Natural killer cell (primary cell): ENCODE measurements around the gene MSI2. TPM values are rescaled to one million over a fixed set of nuclear protein-coding genes. Genes with fewer than 3 reads are reported as not detected.

Source experiments
- ATAC-seq, 3 donors: fragments of 150-1000 bp in 2 of 3; fragments of 200-7000 bp in 1 of 3; cut with Tn5 transposase; 1 replicate in 1 of 3; 2 replicates in 2 of 3; pipeline ENCODE4 v1.10.0; 2021; ENCODE audit warnings: mild to moderate bottlenecking in 2 of 3, moderate library complexity in 2 of 3
- DNase-seq, 2 donors: peaks; one replicate each; pipeline versions ENCODE4 v3.0.0 to v3.0.0-alpha.2; 2013 to 2021; ENCODE audit warnings: mixed read lengths in 1 of 2
- H3K27ac ChIP-seq: one replicate; pipeline ENCODE4 v1.5.1; 2013; ENCODE audit warnings: mild to moderate bottlenecking, low read length
- H3K27me3 ChIP-seq: one replicate; pipeline ENCODE4 v1.6.1; 2013; ENCODE audit warnings: low read length; ENCODE audit not compliant: control insufficient read depth, insufficient read depth
- H3K36me3 ChIP-seq: one replicate; pipeline ENCODE4 v1.6.1; 2013; ENCODE audit warnings: low read length; ENCODE audit not compliant: control insufficient read depth, insufficient read depth
- H3K4me1 ChIP-seq: one replicate; pipeline ENCODE4 v1.6.1; 2013; ENCODE audit warnings: low read length; ENCODE audit not compliant: control insufficient read depth, insufficient read depth
- H3K4me3 ChIP-seq: one replicate; pipeline ENCODE4 v1.5.1; 2013; ENCODE audit warnings: low read length
- H3K9me3 ChIP-seq: one replicate; pipeline ENCODE4 v1.6.1; 2013; ENCODE audit warnings: low read length; ENCODE audit not compliant: control insufficient read depth, insufficient read depth
- H3K27ac Mint-ChIP-seq, 2 donors: one replicate each; pipeline ENCODE4 v1.8.0; 2022; ENCODE audit warnings: mild to moderate bottlenecking in 2 of 2, mixed read lengths in 2 of 2, moderate library complexity in 1 of 2
- H3K27me3 Mint-ChIP-seq, 2 donors: one replicate each; pipeline ENCODE4 v1.8.0; 2022; ENCODE audit warnings: low read depth in 2 of 2, mixed read lengths in 2 of 2
- H3K36me3 Mint-ChIP-seq: one replicate; pipeline ENCODE4 v1.8.0; 2022; ENCODE audit warnings: mixed read lengths
- H3K4me1 Mint-ChIP-seq, 2 donors: one replicate each; pipeline ENCODE4 v1.8.0; 2022; ENCODE audit warnings: mixed read lengths in 2 of 2
- H3K4me3 Mint-ChIP-seq: one replicate; pipeline ENCODE4 v1.8.0; 2022; ENCODE audit warnings: mild to moderate bottlenecking, moderate library complexity, mixed read lengths
- H3K9me3 Mint-ChIP-seq, 2 donors: one replicate each; pipeline ENCODE4 v1.8.0; 2022; ENCODE audit warnings: mixed read lengths in 2 of 2
- WGBS: methylation state at CpG from one replicate; pipeline ENCODE4 v1.1.7; 2013; ENCODE audit warnings: missing lambda C conversion rate; ENCODE audit not compliant: insufficient coverage; 5-methylcytosine and 5-hydroxymethylcytosine counted together
- intact Hi-C: fragments of 100-400 bp; cut with micrococcal nuclease; formaldehyde crosslinking; loops from one replicate; pipeline ENCODE4 v1.14.2; 2022
- total RNA-seq, 4 donors: library from RNA; stranded (reverse); fragments of 120-200 nt in 1 of 4; gene quantifications; one replicate each; pipeline versions ENCODE4 v1.2.3 to v1.2.4, GENCODE V29; 2013 to 2022
- TF ChIP-seq, protein P1 (sequence below): fragments of 200-600 bp; IDR thresholded peaks from one replicate; pipeline ENCODE4 v1.8.0; 2022; ENCODE audit warnings: antibody characterized with exemption

MSI2 gene
- total RNA-seq, 3 donors from 2014 or later (not counting 1 experiment from before 2014, with no cell fraction given): 95.5 to 145 (median 96.8) TPM

DNA sequence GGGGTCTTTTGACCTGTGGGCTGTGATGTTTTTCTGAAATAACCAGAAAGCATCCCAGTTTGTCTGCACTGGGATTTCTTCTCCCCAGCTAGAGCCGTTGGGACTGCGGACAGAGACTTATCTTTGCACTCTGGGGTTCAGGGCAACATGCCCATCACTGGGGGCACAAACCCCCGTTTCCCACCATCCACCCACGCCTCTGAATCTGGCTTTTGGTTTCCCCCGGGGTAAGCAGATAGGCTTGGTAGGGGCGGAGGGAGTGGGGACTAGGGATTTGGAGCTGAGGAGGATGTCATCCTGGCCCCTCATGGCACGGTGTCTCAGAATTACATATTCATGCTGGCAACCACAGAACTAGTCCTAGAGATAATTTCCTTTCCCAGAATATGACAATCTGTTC lies 420.2 kb downstream of the MSI2 start:
- ATAC-seq: no peak
- no peaks in the 10 kb centered on the region for H3K27me3 Mint-ChIP-seq
- no peak overlapping the region for H3K4me3 Mint-ChIP-seq
- peaks cover 17% of the 10 kb centered on the region for H3K4me1 ChIP-seq
- peaks cover 9% of the 10 kb centered on the region for H3K36me3 ChIP-seq
- H3K9me3 ChIP-seq: no peaks in the 10 kb centered on the region
- peaks cover 16 to 17% of the 10 kb centered on the region in 2 donors for H3K4me1 Mint-ChIP-seq
- no peak overlapping the region for H3K4me3 ChIP-seq
- no peak overlapping the region for H3K27ac ChIP-seq
- no peak for DNase-seq
- no peaks in the 10 kb centered on the region for H3K27me3 ChIP-seq
- TF ChIP-seq, protein P1, sequence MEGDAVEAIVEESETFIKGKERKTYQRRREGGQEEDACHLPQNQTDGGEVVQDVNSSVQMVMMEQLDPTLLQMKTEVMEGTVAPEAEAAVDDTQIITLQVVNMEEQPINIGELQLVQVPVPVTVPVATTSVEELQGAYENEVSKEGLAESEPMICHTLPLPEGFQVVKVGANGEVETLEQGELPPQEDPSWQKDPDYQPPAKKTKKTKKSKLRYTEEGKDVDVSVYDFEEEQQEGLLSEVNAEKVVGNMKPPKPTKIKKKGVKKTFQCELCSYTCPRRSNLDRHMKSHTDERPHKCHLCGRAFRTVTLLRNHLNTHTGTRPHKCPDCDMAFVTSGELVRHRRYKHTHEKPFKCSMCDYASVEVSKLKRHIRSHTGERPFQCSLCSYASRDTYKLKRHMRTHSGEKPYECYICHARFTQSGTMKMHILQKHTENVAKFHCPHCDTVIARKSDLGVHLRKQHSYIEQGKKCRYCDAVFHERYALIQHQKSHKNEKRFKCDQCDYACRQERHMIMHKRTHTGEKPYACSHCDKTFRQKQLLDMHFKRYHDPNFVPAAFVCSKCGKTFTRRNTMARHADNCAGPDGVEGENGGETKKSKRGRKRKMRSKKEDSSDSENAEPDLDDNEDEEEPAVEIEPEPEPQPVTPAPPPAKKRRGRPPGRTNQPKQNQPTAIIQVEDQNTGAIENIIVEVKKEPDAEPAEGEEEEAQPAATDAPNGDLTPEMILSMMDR: no peak
- 93% methylated on average over 5 of the region's 7 CpGs for WGBS
- H3K27ac Mint-ChIP-seq: no peak overlapping the region
- intact Hi-C loops: no loop called here
- H3K36me3 Mint-ChIP-seq: no peaks in the 10 kb centered on the region
- no peaks in the 10 kb centered on the region for H3K9me3 Mint-ChIP-seq

DNA sequence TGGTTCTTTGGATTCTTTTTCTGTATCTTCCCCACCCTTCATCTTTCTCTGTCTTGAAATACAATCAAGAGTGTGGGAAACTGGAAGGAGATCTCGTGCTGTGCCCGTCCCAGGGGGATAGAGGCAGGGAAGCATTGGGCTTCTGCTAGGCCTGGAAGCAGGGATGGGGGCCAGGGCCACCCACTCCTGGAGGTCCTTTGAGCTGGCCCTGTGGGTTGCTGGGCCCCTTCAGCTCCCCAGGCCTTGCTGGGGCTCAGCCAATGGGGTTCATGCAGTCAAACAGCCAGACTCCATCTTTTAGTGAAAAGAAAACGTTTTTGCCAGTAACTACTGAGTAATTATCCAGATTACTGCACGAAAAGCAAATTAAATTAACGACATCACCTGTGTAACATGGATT lies 421.0 kb downstream of the MSI2 start:
- H3K4me1 ChIP-seq: peaks cover 10% of the 10 kb centered on the region
- H3K36me3 Mint-ChIP-seq: no peaks in the 10 kb centered on the region
- TF ChIP-seq, protein P1: no peak
- no peak overlapping the region for H3K27ac Mint-ChIP-seq
- no peaks in the 10 kb centered on the region for H3K27me3 Mint-ChIP-seq
- DNase-seq (no peak), ATAC-seq (no peak)
- H3K4me3 ChIP-seq: no peak overlapping the region
- H3K36me3 ChIP-seq: peaks cover 9% of the 10 kb centered on the region
- H3K4me1 Mint-ChIP-seq: peaks cover 9 to 10% of the 10 kb centered on the region in 2 donors
- WGBS: 86% methylated on average over 5 of the region's 5 CpGs
- intact Hi-C loops: no loop called here
- H3K9me3 ChIP-seq: no peaks in the 10 kb centered on the region
- H3K27me3 ChIP-seq: no peaks in the 10 kb centered on the region
- H3K9me3 Mint-ChIP-seq: no peaks in the 10 kb centered on the region
- no peak overlapping the region for H3K4me3 Mint-ChIP-seq
- H3K27ac ChIP-seq: no peak overlapping the region

- 94% methylated on average over 6 of the region's 6 CpGs for WGBS
- no peak overlapping the region for H3K4me3 Mint-ChIP-seq
- ATAC-seq (no peak), DNase-seq (no peak)
- no peak overlapping the region for H3K27ac ChIP-seq
- H3K36me3 ChIP-seq: peaks cover 10% of the 10 kb centered on the region
- no peaks in the 10 kb centered on the region for H3K27me3 ChIP-seq
- TF ChIP-seq, protein P1: no peak
- peaks cover 5% of the 10 kb centered on the region for H3K4me1 ChIP-seq
- no peak overlapping the region for H3K27ac Mint-ChIP-seq
- H3K9me3 Mint-ChIP-seq: no peaks in the 10 kb centered on the region
- intact Hi-C loops: no loop called here
- no peaks in the 10 kb centered on the region for H3K9me3 ChIP-seq
- H3K4me3 ChIP-seq: no peak overlapping the region
- no peaks in the 10 kb centered on the region for H3K36me3 Mint-ChIP-seq
- H3K4me1 Mint-ChIP-seq: peaks cover 3 to 4% of the 10 kb centered on the region in 2 donors
- no peaks in the 10 kb centered on the region for H3K27me3 Mint-ChIP-seq
These were observed 421.5 kb downstream of the MSI2 start for GRCh38 chr17:57677858-57678257.

DNA sequence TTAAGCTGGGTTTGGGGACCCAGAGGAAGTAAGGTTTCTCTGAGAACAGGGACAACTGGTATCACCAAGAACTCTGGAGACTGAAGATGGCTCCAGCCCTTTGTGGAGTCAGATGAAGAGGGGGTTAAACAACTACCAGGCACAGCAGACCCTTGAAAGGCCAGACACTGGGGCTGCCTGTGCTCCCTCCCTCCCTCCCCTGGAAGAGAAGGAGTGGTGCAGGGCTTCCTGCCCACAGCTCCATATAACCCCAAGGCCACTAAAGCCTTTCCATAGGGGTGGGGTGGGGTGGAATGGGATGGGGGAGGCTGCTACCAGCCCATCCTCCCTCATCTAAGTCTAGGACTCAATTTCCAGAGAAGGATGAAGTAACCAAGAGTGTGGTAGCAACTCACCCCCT lies 422.1 kb downstream of the MSI2 start:
- no peaks in the 10 kb centered on the region for H3K9me3 Mint-ChIP-seq
- intact Hi-C loops: no loop called here
- H3K4me1 Mint-ChIP-seq: no peaks in the 10 kb centered on the region
- H3K4me1 ChIP-seq: no peaks in the 10 kb centered on the region
- no peaks in the 10 kb centered on the region for H3K9me3 ChIP-seq
- DNase-seq: no peak
- no peak overlapping the region for H3K27ac ChIP-seq
- no peak overlapping the region for H3K4me3 Mint-ChIP-seq
- no peak overlapping the region for H3K4me3 ChIP-seq
- H3K27ac Mint-ChIP-seq: no peak overlapping the region
- no peak for ATAC-seq
- no peaks in the 10 kb centered on the region for H3K27me3 Mint-ChIP-seq
- H3K36me3 Mint-ChIP-seq: no peaks in the 10 kb centered on the region
- TF ChIP-seq, protein P1: no peak
- H3K36me3 ChIP-seq: peaks cover 11% of the 10 kb centered on the region
- no peaks in the 10 kb centered on the region for H3K27me3 ChIP-seq
